Measurements from ENCODE around the gene FABP1.

FABP1 gene

DNA sequence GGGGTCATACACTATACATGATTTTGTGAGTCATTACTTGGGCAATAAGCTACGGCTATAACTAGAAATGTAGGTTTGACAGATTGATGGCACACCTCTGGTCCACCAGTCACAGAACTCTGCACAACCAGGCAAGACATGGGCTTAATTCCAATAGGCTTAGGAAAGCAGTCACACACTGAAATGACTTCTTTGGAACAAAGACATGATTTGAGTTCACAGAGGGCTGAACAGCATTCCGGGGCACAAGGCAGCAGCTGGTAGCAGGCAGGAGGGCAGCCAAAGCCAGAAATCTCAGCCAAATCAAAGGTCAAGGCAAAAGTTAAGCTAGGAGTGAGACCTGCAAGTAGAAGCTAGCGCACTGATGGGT is 27.4 kb downstream of the FABP1 start:
- DNase-seq (ENCODE audit: low read depth in 2 of 2): no peak
- H3K4me3 ChIP-seq (replicated peaks in 1 of 2; ENCODE audit: low read depth in 2 of 2, low read length in 2 of 2): no peak overlapping the region
- no peak for TF ChIP-seq CTCF (IDR thresholded peaks at IDR 0.05; ENCODE audit: low read depth, low read length)

- peak; percentile 10 to 41 for DNase-seq (ENCODE audit: low read depth in 2 of 2)
- TF ChIP-seq CTCF (IDR thresholded peaks at IDR 0.05; ENCODE audit: low read depth, low read length): no peak
- H3K4me3 ChIP-seq (replicated peaks in 1 of 2; ENCODE audit: low read depth in 2 of 2, low read length in 2 of 2): no peak overlapping the region
Observed at GRCh38 chr2:88099798-88100488, 27.9 kb downstream of the FABP1 start.

GRCh38 chr2:88098558-88098900 is 29.3 kb downstream of the FABP1 start:
- no peak for TF ChIP-seq CTCF (IDR thresholded peaks at IDR 0.05; ENCODE audit: low read depth, low read length)
- no peak for DNase-seq (ENCODE audit: low read depth in 2 of 2)
- no peak overlapping the region for H3K4me3 ChIP-seq (replicated peaks in 1 of 2; ENCODE audit: low read depth in 2 of 2, low read length in 2 of 2)

- no peak for TF ChIP-seq CTCF (IDR thresholded peaks at IDR 0.05; ENCODE audit: low read depth, low read length)
- DNase-seq (ENCODE audit: low read depth in 2 of 2): no peak
- no peak overlapping the region for H3K4me3 ChIP-seq (replicated peaks in 1 of 2; ENCODE audit: low read depth in 2 of 2, low read length in 2 of 2)
Observed at GRCh38 chr2:88097891-88098557, 29.8 kb downstream of the FABP1 start.

- no peak for DNase-seq (ENCODE audit: low read depth in 2 of 2)
- H3K4me3 ChIP-seq (replicated peaks in 1 of 2; ENCODE audit: low read depth in 2 of 2, low read length in 2 of 2): no peak overlapping the region
- TF ChIP-seq CTCF (IDR thresholded peaks at IDR 0.05; ENCODE audit: low read depth, low read length): no peak
Observed at GRCh38 chr2:88097192-88097591, 30.7 kb downstream of the FABP1 start.

- no peak for TF ChIP-seq CTCF (IDR thresholded peaks at IDR 0.05; ENCODE audit: low read depth, low read length)
Observed at GRCh38 chr2:88096708-88097107, 31.2 kb downstream of the FABP1 start.

More at GRCh38 chr2:88096708-88097107, 31.2 kb downstream of the FABP1 start:
- no peak overlapping the region for H3K4me3 ChIP-seq (replicated peaks in 1 of 2; ENCODE audit: low read depth in 2 of 2, low read length in 2 of 2)
- no peak for DNase-seq (ENCODE audit: low read depth in 2 of 2)
